Neuronal stem cell (in vitro differentiated cells): Measurements from ENCODE around the gene OSBPL9.

Experiments
- DNase-seq: peaks from one replicate; pipeline ENCODE4 v3.0.0-alpha.2; 2013; ENCODE audit warnings: low spot score
- H2AFZ ChIP-seq: one replicate; pipeline ENCODE4 v1.6.1; 2013; ENCODE audit warnings: mild to moderate bottlenecking, low read length, inconsistent platforms
- H2AK5ac ChIP-seq: 2 replicates; pipeline ENCODE4 v1.6.1; 2013; ENCODE audit warnings: low read depth, mild to moderate bottlenecking, inconsistent platforms, low read length, moderate library complexity, mixed read lengths
- H2BK120ac ChIP-seq: 2 replicates; pipeline ENCODE4 v1.6.1; 2013; ENCODE audit warnings: low read depth, mild to moderate bottlenecking, inconsistent platforms, low read length, moderate library complexity, mixed read lengths
- H2BK12ac ChIP-seq: one replicate; pipeline ENCODE4 v1.6.1; 2013; ENCODE audit warnings: low read length, inconsistent platforms
- H2BK15ac ChIP-seq: 2 replicates; pipeline ENCODE4 v1.6.1; 2013; ENCODE audit warnings: mild to moderate bottlenecking, low read length, inconsistent platforms, mixed read lengths
- H2BK5ac ChIP-seq: one replicate; pipeline ENCODE4 v1.6.1; 2013; ENCODE audit warnings: inconsistent platforms, mild to moderate bottlenecking, low read length, moderate library complexity
- H3K14ac ChIP-seq: one replicate; pipeline ENCODE4 v1.6.1; 2013; ENCODE audit warnings: low read length, inconsistent platforms
- H3K18ac ChIP-seq: 2 replicates; pipeline ENCODE4 v1.6.1; 2013; ENCODE audit warnings: low read length, inconsistent platforms
- H3K23ac ChIP-seq: 2 replicates; pipeline ENCODE4 v1.6.1; 2013; ENCODE audit warnings: low read depth, mild to moderate bottlenecking, mixed read lengths, low read length, inconsistent platforms; ENCODE audit not compliant: poor library complexity
- H3K27ac ChIP-seq: replicated peaks from 3 replicates; pipeline ENCODE4 v1.5.1; 2013; ENCODE audit warnings: low read length, inconsistent platforms
- H3K27me3 ChIP-seq, 3 experiments: 2 replicates each; pipeline ENCODE4 v1.6.1; 2013; ENCODE audit warnings: low read length in 3 of 3, mild to moderate bottlenecking in 2 of 3, inconsistent platforms in 1 of 3, low read depth in 1 of 3, mixed read lengths in 1 of 3, moderate library complexity in 1 of 3; ENCODE audit not compliant: control insufficient read depth in 3 of 3, insufficient read depth in 3 of 3
- H3K36me3 ChIP-seq, 2 donors: replicated peaks in 1 of 2; 2 replicates each; pipeline ENCODE4 v1.6.1; 2013; ENCODE audit warnings: low read length in 2 of 2; ENCODE audit not compliant: control insufficient read depth in 2 of 2, insufficient read depth in 2 of 2
- H3K4ac ChIP-seq: 2 replicates; pipeline ENCODE4 v1.6.1; 2013; ENCODE audit warnings: inconsistent platforms, mild to moderate bottlenecking, low read length, moderate library complexity
- H3K4me1 ChIP-seq, 2 donors: 1 replicate in 1 of 2; 2 replicates in 1 of 2; pipeline ENCODE4 v1.6.1; 2013; ENCODE audit warnings: low read length in 2 of 2, low read depth in 1 of 2; ENCODE audit not compliant: control insufficient read depth in 2 of 2, insufficient read depth in 1 of 2
- H3K4me2 ChIP-seq: one replicate; pipeline ENCODE4 v1.6.1; 2013; ENCODE audit warnings: mild to moderate bottlenecking, low read length, inconsistent platforms; ENCODE audit not compliant: insufficient read depth, poor library complexity, severe bottlenecking
- H3K4me3 ChIP-seq, 2 donors: 2 replicates each; pipeline ENCODE4 v1.5.1; 2013; ENCODE audit warnings: low read length in 2 of 2, mild to moderate bottlenecking in 2 of 2, inconsistent platforms in 1 of 2, moderate library complexity in 1 of 2
- H3K79me1 ChIP-seq: one replicate; pipeline ENCODE4 v1.6.1; 2013; ENCODE audit warnings: low read depth, mild to moderate bottlenecking, inconsistent platforms, low read length, moderate library complexity
- H3K9ac ChIP-seq: one replicate; pipeline ENCODE4 v1.6.1; 2013; ENCODE audit warnings: mild to moderate bottlenecking, low read depth, low read length, inconsistent platforms; ENCODE audit not compliant: poor library complexity
- H3K9me3 ChIP-seq, 2 donors: replicated peaks in 1 of 2; 2 replicates each; pipeline versions ENCODE3 to v1.6.1; 2013; ENCODE audit warnings: low read length in 2 of 2, mild to moderate bottlenecking in 2 of 2, inconsistent platforms in 1 of 2, low read depth in 1 of 2, mixed read lengths in 1 of 2, moderate library complexity in 1 of 2; ENCODE audit not compliant: control insufficient read depth in 2 of 2, insufficient read depth in 1 of 2
- H4K8ac ChIP-seq: one replicate; pipeline ENCODE4 v1.6.1; 2013; ENCODE audit warnings: low read depth, mild to moderate bottlenecking, inconsistent platforms, low read length, moderate library complexity
- H4K91ac ChIP-seq: one replicate; pipeline ENCODE4 v1.6.1; 2013; ENCODE audit warnings: low read length, low read depth, mild to moderate bottlenecking, inconsistent platforms; ENCODE audit not compliant: poor library complexity
- WGBS, 2 donors: extraction: QIAGEN DNeasy Blood & Tissue Kit; methylation state at CpG; one replicate each; pipeline ENCODE4 v1.1.7; 2013; ENCODE audit warnings: missing lambda C conversion rate in 2 of 2, mixed read lengths in 1 of 2; ENCODE audit not compliant: insufficient read length in 2 of 2, insufficient replicate concordance in 1 of 2; ENCODE audit errors: extremely low coverage in 2 of 2; 5-methylcytosine and 5-hydroxymethylcytosine counted together

Gene OSBPL9

GRCh38 chr1:51758310-51758709 is 141.4 kb downstream of the OSBPL9 start:
- Histone ChIP-seq H3K18ac (no peak overlapping the region), H2AK5ac (no peak overlapping the region)
- no peak for DNase-seq

GRCh38 chr1:51760872-51761271 is 144.0 kb downstream of the OSBPL9 start:
- Histone ChIP-seq H2AFZ (no peak overlapping the region), H4K8ac (no peak overlapping the region), H3K14ac (no peak overlapping the region), H3K79me1 (no peaks in the 10 kb centered on the region), H3K4ac (no peak overlapping the region), H3K4me1 (no peaks in the 10 kb centered on the region), H2BK12ac (no peak overlapping the region), H3K23ac (no peak overlapping the region), H3K9me3 (no peaks in the 10 kb centered on the region), H3K18ac (no peak overlapping the region), H3K4me3 (no peak overlapping the region), H3K27me3 (no peaks in the 10 kb centered on the region), H4K91ac (no peak overlapping the region), H3K9ac (no peak overlapping the region), H2AK5ac (no peak overlapping the region), H2BK5ac (no peak overlapping the region), H3K4me2 (no peak overlapping the region), H3K36me3 (peaks cover 0 to 67% of the 10 kb centered on the region in 2 donors), H3K27ac (no peak overlapping the region), H2BK15ac (no peak overlapping the region), H2BK120ac (no peak overlapping the region)
- WGBS, 2 donors = no CpG with 5 or more reads among the region's 3 CpGs
- DNase-seq = no peak

More at GRCh38 chr1:51758310-51758709, 141.4 kb downstream of the OSBPL9 start:
- Histone ChIP-seq H2BK12ac (no peak overlapping the region), H3K9me3 (no peaks in the 10 kb centered on the region), H3K4me2 (no peak overlapping the region), H3K4me1 (no peaks in the 10 kb centered on the region), H2AFZ (no peak overlapping the region), H4K91ac (no peak overlapping the region), H3K4me3 (no peak overlapping the region), H2BK120ac (no peak overlapping the region), H4K8ac (no peak overlapping the region), H3K36me3 (peaks cover 0 to 67% of the 10 kb centered on the region in 2 donors), H3K27ac (no peak overlapping the region), H3K27me3 (no peaks in the 10 kb centered on the region), H2BK5ac (no peak overlapping the region), H3K4ac (no peak overlapping the region), H3K9ac (no peak overlapping the region), H3K23ac (no peak overlapping the region), H3K14ac (no peak overlapping the region), H2BK15ac (no peak overlapping the region), H3K79me1 (no peaks in the 10 kb centered on the region)
- no CpG with 5 or more reads among the region's 4 CpGs for WGBS, 2 donors

GRCh38 chr1:51761351-51761750 is 144.5 kb downstream of the OSBPL9 start:
- WGBS, 2 donors = no CpG with 5 or more reads among the region's 1 CpG

GRCh38 chr1:51768971-51769588 is 152.2 kb downstream of the OSBPL9 start:
- H3K14ac ChIP-seq = no peak overlapping the region
- H3K36me3 ChIP-seq = peaks cover 21 to 91% of the 10 kb centered on the region in 2 donors
- peak; percentile 14 for DNase-seq
- H4K8ac ChIP-seq = no peak overlapping the region
- H2BK12ac ChIP-seq = no peak overlapping the region
- no peak overlapping the region for H3K9ac ChIP-seq
- no peak overlapping the region for H3K4me2 ChIP-seq
- no peaks in the 10 kb centered on the region for H3K27me3 ChIP-seq
- no peak overlapping the region for H2AK5ac ChIP-seq
- no peak overlapping the region for H3K4me3 ChIP-seq
- H3K27ac ChIP-seq = no peak overlapping the region
- no peaks in the 10 kb centered on the region for H3K9me3 ChIP-seq
- H3K23ac ChIP-seq = no peak overlapping the region
- H3K79me1 ChIP-seq = no peaks in the 10 kb centered on the region
- no peak overlapping the region for H3K18ac ChIP-seq
- H2AFZ ChIP-seq = no peak overlapping the region
- H3K4ac ChIP-seq = no peak overlapping the region
- H2BK5ac ChIP-seq = no peak overlapping the region
- no peak overlapping the region for H2BK120ac ChIP-seq
- no peak overlapping the region for H4K91ac ChIP-seq
- WGBS, 2 donors = no CpG with 5 or more reads among the region's 6 CpGs
- H3K4me1 ChIP-seq = no peaks in the 10 kb centered on the region
- no peak overlapping the region for H2BK15ac ChIP-seq

More at GRCh38 chr1:51761351-51761750, 144.5 kb downstream of the OSBPL9 start:
- Histone ChIP-seq H2AK5ac (no peak overlapping the region), H3K79me1 (no peaks in the 10 kb centered on the region), H3K4me3 (no peak overlapping the region), H2BK12ac (no peak overlapping the region), H3K23ac (no peak overlapping the region), H2BK5ac (no peak overlapping the region), H3K14ac (no peak overlapping the region), H3K4me2 (no peak overlapping the region), H3K27ac (no peak overlapping the region), H3K9me3 (no peaks in the 10 kb centered on the region), H2AFZ (no peak overlapping the region), H4K91ac (no peak overlapping the region), H4K8ac (no peak overlapping the region), H3K4ac (no peak overlapping the region), H2BK15ac (no peak overlapping the region), H3K27me3 (no peaks in the 10 kb centered on the region), H3K18ac (no peak overlapping the region), H3K4me1 (no peaks in the 10 kb centered on the region), H3K9ac (no peak overlapping the region), H2BK120ac (no peak overlapping the region), H3K36me3 (peaks cover 3 to 67% of the 10 kb centered on the region in 2 donors)
- DNase-seq = no peak
